ENCODE data around the gene CCDC192. TPM values are rescaled to one million over a fixed set of nuclear protein-coding genes. Genes with fewer than 3 reads are reported as not detected.
A peak's percentile ranks its signal among the peaks of the same experiment; 100 is the strongest.

Gene CCDC192
- total RNA-seq, 4 donors from 2014 or later, result 0.87 to 2.1 (median 1.9) TPM

DNA sequence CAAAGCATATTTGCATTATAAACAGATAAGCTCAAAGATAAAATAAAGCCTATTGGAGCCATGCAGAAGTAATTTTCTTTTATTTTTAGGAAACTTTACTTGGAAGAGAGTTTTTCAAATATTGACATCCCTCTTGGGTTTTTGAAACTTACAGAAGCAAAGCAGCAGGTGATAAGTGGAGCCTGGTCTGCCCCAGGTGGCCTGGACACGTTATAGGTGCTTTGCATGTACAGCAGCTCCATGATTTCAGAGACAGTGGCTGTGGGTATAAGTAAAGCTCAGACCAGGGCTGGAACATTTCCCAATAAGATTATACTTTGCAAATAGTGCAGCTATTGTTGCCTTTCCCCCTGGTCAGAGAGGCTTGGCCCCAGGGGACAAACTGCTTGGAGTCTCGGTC, 51.5 kb downstream of the CCDC192 start:
- Histone ChIP-seq H3K27me3 (no peaks in the 10 kb centered on the region), H3K4me3 (no peak overlapping the region), H3K4me1 (peaks cover 0 to 5% (median 0%) of the 10 kb centered on the region in 4 donors), H3K27ac (no peak overlapping the region), H3K9me3 (no peaks in the 10 kb centered on the region), H3K36me3 (no peaks in the 10 kb centered on the region)
- WGBS, 2 donors, result 59 to 62% methylated on average over 2 of the region's 2 CpGs
- no peak for DNase-seq (ENCODE audit: low spot score in 2 of 2)
- TF ChIP-seq POLR2A (IDR thresholded peaks at IDR 0.05), result no peak
- TF ChIP-seq EP300 (IDR thresholded peaks at IDR 0.05), result no peak
- TF ChIP-seq, protein P1, sequence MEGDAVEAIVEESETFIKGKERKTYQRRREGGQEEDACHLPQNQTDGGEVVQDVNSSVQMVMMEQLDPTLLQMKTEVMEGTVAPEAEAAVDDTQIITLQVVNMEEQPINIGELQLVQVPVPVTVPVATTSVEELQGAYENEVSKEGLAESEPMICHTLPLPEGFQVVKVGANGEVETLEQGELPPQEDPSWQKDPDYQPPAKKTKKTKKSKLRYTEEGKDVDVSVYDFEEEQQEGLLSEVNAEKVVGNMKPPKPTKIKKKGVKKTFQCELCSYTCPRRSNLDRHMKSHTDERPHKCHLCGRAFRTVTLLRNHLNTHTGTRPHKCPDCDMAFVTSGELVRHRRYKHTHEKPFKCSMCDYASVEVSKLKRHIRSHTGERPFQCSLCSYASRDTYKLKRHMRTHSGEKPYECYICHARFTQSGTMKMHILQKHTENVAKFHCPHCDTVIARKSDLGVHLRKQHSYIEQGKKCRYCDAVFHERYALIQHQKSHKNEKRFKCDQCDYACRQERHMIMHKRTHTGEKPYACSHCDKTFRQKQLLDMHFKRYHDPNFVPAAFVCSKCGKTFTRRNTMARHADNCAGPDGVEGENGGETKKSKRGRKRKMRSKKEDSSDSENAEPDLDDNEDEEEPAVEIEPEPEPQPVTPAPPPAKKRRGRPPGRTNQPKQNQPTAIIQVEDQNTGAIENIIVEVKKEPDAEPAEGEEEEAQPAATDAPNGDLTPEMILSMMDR (IDR thresholded peaks at IDR 0.05), result no peak

DNA sequence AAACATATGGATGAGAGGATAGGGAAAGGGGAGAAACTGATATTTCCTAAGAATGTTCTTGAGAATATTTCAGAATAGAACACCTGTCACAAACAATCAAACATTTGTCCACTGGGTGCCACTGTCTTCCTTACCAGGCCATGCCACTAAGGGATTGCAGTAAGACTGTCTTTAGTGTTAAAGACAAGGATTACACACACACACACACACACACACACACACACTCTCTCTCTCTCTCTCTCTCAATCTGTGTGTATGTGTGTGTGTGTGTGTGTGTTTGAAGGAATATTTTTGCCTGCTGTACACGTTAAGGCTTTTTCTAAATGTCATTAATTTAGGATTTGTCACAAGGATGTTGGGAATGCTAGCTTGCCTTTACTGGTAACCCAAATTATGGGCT, 54.4 kb downstream of the CCDC192 start:
- Histone ChIP-seq H3K9me3 (no peaks in the 10 kb centered on the region), H3K27me3 (no peaks in the 10 kb centered on the region), H3K27ac (no peak overlapping the region), H3K4me3 (no peak overlapping the region), H3K36me3 (no peaks in the 10 kb centered on the region), H3K4me1 (peaks cover 0 to 14% (median 0%) of the 10 kb centered on the region in 4 donors)
- WGBS, 2 donors, result 35 to 45% methylated on average over 1 of the region's 1 CpG
- TF ChIP-seq EP300 (IDR thresholded peaks at IDR 0.05), result no peak
- TF ChIP-seq, protein P1 (IDR thresholded peaks at IDR 0.05), result peak in 4 of 5 experiments; percentile 21 to 56 (median 32)
- DNase-seq (ENCODE audit: low spot score in 2 of 2), result no peak

DNA sequence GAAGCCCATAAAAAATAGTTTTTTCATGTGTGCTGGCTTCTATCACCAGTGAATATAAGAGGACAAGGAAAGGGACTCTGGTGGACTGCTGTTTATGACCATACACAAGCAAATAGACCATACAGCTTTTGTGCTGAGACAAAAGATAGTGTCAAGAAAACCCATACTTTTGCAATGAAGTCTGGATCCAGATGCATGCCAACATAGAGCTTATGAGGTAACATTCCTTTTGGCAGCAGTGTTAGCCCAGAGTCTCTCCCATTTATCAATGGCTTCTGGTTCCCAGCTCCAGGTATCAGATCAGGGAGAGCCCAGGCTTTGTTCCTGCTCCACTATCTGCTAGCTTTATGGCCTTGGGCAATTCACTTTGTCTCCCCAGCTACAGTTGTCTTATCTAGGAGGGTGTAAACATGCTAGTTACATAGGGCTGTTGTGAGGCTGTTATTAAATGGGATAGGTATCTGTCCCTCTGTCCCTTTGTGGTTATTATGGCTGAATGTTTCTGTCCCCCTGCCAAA, 55.6 kb downstream of the CCDC192 start:
- no peaks in the 10 kb centered on the region for H3K27me3 ChIP-seq
- H3K9me3 ChIP-seq, result no peaks in the 10 kb centered on the region
- DNase-seq (ENCODE audit: low spot score in 2 of 2), result no peak
- peaks cover 0 to 16% (median 0%) of the 10 kb centered on the region in 4 donors for H3K4me1 ChIP-seq
- TF ChIP-seq POLR2A (IDR thresholded peaks at IDR 0.05), result no peak
- TF ChIP-seq, protein P1 (IDR thresholded peaks at IDR 0.05), result no peak
- no peak overlapping the region for H3K27ac ChIP-seq
- H3K36me3 ChIP-seq, result no peaks in the 10 kb centered on the region
- H3K4me3 ChIP-seq, result no peak overlapping the region

DNA sequence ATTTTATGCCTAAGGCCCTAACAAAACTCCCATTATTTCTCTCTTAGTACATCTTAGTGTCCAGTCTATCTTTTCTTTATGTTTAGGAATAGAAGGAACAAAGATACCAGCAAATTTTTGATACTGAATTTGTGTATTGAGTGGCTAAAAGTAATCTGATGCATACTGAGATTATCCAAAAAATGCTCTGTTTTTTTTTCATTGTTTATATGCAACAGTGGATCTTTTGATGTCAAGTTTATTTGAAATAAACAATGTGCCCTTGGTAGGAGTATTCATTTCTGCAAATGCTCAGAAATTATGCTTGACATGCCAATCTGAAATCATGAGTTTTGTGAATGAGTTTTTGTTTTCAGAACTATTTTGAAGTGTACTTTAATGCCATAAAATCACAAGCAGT, 58.7 kb downstream of the CCDC192 start:
- Histone ChIP-seq H3K4me1 (peaks cover 0 to 20% (median 0%) of the 10 kb centered on the region in 4 donors), H3K9me3 (no peaks in the 10 kb centered on the region), H3K36me3 (no peaks in the 10 kb centered on the region), H3K27me3 (no peaks in the 10 kb centered on the region), H3K4me3 (no peak overlapping the region), H3K27ac (peak overlapping the region in 2 of 4 donors; percentile 41 to 52)
- TF ChIP-seq, protein P1 (IDR thresholded peaks at IDR 0.05), result no peak
- TF ChIP-seq EP300 (IDR thresholded peaks at IDR 0.05) (no peak), POLR2A (IDR thresholded peaks at IDR 0.05) (no peak)
- no peak for DNase-seq (ENCODE audit: low spot score in 2 of 2)

DNA sequence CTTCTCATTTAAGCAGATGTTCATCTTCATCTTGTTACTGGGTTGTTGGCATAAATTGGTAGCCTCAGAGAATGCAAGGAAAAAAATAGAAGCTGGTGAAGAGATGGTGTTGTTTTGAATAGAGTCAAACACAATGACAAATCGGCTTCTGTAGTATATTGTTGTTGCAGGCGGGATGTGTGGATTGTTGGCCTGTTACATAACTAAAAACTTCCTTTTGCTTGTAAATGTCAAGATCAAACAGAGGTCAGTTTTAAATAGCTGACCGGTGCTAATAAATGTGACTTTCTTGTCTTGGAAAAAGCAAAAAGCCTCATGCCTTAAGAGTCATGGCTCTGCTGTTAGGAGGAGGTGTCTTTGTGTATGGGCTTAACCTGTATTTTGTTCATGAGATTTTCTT, 59.2 kb downstream of the CCDC192 start:
- TF ChIP-seq EP300 (IDR thresholded peaks at IDR 0.05) (no peak), POLR2A (IDR thresholded peaks at IDR 0.05) (no peak)
- TF ChIP-seq, protein P1 (IDR thresholded peaks at IDR 0.05), result no peak
- no peaks in the 10 kb centered on the region for H3K36me3 ChIP-seq
- H3K4me3 ChIP-seq, result no peak overlapping the region
- H3K4me1 ChIP-seq, result peaks cover 0 to 23% (median 0%) of the 10 kb centered on the region in 4 donors
- WGBS, 2 donors, result 20 to 26% methylated on average over 3 of the region's 3 CpGs
- H3K27ac ChIP-seq, result peak overlapping the region in 2 of 4 donors; percentile 41 to 52
- DNase-seq (ENCODE audit: low spot score in 2 of 2), result no peak
- no peaks in the 10 kb centered on the region for H3K27me3 ChIP-seq
- no peaks in the 10 kb centered on the region for H3K9me3 ChIP-seq

Data from tibial nerve (tissue), 4 donors.